Mononuclear cell (primary cell): Measurements from ENCODE around the gene AGBL5. TPM values are rescaled to one million over a fixed set of nuclear protein-coding genes. Genes with fewer than 3 reads are reported as not detected.
A peak's percentile ranks its signal among the peaks of the same experiment; 100 is the strongest.
"Not testable (repeated sequence)": the region's sequence is repeated elsewhere in the genome, so short reads cannot be mapped to it uniquely, and the experiment has no call there.

Source experiments
- H3K27me3 ChIP-seq: 2 replicates; pipeline ENCODE4 v1.6.0; 2011; ENCODE audit warnings: low read length, control low read depth; ENCODE audit not compliant: insufficient read depth
- H3K4me1 ChIP-seq: 2 replicates; pipeline ENCODE4 v1.5.1; 2011; ENCODE audit warnings: mild to moderate bottlenecking, low read length, control low read depth; ENCODE audit not compliant: insufficient read depth
- H3K4me3 ChIP-seq: 2 replicates; pipeline ENCODE4 v1.5.1; 2011; ENCODE audit warnings: mild to moderate bottlenecking, low read length, moderate library complexity
- H3K9me3 ChIP-seq: 2 replicates; pipeline ENCODE4 v1.5.1; 2011; ENCODE audit warnings: low read depth, mild to moderate bottlenecking, control low read depth, low read length
- total RNA-seq: library from RNA; depleted of rRNA; stranded (reverse); fragments of >200 nt; gene quantifications from one replicate; pipeline ENCODE4 v1.2.3, GENCODE V29; 2012

AGBL5 gene
- total RNA-seq, 1 donor, result 8.9 TPM

DNA sequence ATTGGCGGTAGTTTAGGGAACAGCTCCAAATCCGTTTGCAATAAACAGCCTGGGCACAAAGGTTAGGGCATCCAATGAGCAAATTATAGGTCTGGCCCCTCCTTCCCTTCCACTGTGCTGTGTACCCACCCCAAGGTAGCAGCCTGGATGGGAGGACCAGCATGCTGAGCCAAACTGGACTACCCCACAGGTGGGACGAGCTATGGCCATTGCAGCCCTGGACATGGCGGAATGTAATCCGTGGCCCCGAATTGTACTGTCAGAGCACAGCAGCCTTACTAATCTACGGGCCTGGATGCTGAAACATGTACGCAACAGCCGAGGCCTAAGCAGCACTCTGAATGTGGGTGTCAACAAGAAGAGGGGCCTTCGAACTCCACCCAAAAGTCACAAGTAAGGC is 6.7 kb downstream of the AGBL5 start:
- Histone ChIP-seq H3K27me3 (no peaks in the 10 kb centered on the region), H3K4me3 (no peak overlapping the region), H3K4me1 (no peaks in the 10 kb centered on the region), H3K9me3 (no peaks in the 10 kb centered on the region)

- H3K4me1 ChIP-seq, result no peaks in the 10 kb centered on the region
- H3K27me3 ChIP-seq, result no peaks in the 10 kb centered on the region
- no peak overlapping the region for H3K4me3 ChIP-seq
- H3K9me3 ChIP-seq, result no peaks in the 10 kb centered on the region
Measured at GRCh38 chr2:27059141-27059820, 7.8 kb downstream of the AGBL5 start.

- H3K9me3 ChIP-seq, result no peaks in the 10 kb centered on the region
- H3K27me3 ChIP-seq, result no peaks in the 10 kb centered on the region
- H3K4me3 ChIP-seq, result no peak overlapping the region
- no peaks in the 10 kb centered on the region for H3K4me1 ChIP-seq
Measured at GRCh38 chr2:27060323-27060722, 8.9 kb downstream of the AGBL5 start.

- H3K4me1 ChIP-seq, result peaks cover 5% of the 10 kb centered on the region
- no peaks in the 10 kb centered on the region for H3K9me3 ChIP-seq
- no peak overlapping the region for H3K4me3 ChIP-seq
- no peaks in the 10 kb centered on the region for H3K27me3 ChIP-seq
Measured at GRCh38 chr2:27065128-27065527, 13.7 kb downstream of the AGBL5 start.

- Histone ChIP-seq H3K4me1 (peaks cover 21% of the 10 kb centered on the region), H3K27me3 (no peaks in the 10 kb centered on the region), H3K4me3 (no peak overlapping the region), H3K9me3 (no peaks in the 10 kb centered on the region)
Measured at GRCh38 chr2:27067385-27067784, 15.9 kb downstream of the AGBL5 start.

GRCh38 chr2:27069436-27069835 is 18.0 kb downstream of the AGBL5 start:
- Histone ChIP-seq H3K4me3 (no peak overlapping the region), H3K4me1 (peaks cover 34% of the 10 kb centered on the region), H3K9me3 (no peaks in the 10 kb centered on the region), H3K27me3 (no peaks in the 10 kb centered on the region)

DNA sequence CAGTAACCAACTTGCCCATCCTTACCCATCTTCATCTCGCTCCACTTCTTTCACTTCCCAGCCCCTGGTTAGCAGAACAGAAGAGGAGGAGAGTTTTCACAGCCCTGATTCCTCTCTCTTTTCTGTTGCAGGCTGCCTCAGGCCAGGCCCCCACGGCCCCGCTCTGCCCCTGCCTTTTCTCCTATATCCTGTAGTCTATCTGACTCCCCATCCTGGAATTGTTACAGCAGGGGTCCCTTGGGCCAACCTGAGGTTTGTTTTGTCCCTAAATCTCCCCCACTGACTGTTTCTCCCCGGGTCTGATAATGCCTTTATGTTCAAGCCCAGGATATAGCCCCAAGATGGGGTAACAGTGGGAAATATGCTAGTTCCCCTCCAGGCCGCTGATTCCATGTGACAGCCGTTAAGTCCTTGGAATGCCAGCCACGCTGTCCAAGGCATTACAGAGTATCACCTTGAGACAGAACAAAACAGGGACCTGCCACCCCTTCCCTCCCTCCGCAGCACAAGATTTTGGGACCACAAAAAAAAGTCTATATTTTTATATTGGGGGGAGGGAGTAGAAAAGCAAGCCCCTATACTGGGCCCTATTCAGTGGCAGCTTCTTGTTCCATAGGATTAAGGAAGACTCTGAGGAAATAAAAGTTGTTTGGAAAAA is 18.6 kb downstream of the AGBL5 start:
- peaks cover 41% of the 10 kb centered on the region for H3K4me1 ChIP-seq
- H3K27me3 ChIP-seq, result no peaks in the 10 kb centered on the region
- H3K9me3 ChIP-seq, result no peaks in the 10 kb centered on the region
- H3K4me3 ChIP-seq, result no peak overlapping the region

GRCh38 chr2:27070653-27071276 is 19.3 kb downstream of the AGBL5 start:
- H3K4me3 ChIP-seq, result peak overlapping the region; percentile 94

DNA sequence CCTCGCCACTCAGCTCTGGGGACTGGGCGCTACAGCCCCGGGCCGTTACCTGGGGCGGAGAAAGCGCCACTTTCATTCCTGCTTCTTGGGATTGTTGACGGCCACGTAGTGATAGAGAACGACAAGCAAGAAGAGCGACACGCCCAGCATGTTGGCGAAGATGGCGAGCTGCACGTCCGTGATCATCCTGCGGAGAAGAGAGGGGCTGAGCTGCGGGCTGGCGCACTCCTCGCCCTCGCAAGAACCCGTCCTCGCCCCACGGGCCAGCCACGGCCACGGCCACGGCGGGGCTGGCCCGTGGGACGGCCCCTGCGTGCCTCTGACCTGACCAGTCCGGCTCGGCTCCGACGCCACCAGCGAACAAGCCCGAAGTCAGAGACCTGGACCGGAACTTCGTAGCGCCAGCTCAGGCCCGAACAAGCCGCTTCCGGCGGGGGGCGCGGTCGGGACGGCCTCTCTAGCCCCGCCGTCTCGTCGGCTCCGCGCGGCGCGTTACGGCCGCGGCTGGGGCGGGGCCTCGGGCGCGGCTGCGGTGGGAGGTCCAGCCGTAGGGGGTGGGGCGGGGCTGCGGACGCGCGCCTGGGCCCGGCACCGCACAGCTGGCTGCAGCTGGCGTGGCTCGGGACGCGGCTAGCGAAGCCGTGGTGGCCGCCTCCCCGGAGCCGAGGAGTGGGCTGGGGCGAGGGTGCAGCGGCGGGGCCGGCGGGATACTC is 20.0 kb downstream of the AGBL5 start, which contains the start of gene OST4:
TSS of gene OST4 (minus strand) at position 378 of the 713 bp plus-strand sequence.
- H3K4me1 ChIP-seq, result peaks cover 53% of the 10 kb centered on the region
- no peaks in the 10 kb centered on the region for H3K27me3 ChIP-seq
- no peaks in the 10 kb centered on the region for H3K9me3 ChIP-seq
- H3K4me3 ChIP-seq, result peak within 1 kb of the TSS; percentile 94

More at GRCh38 chr2:27070653-27071276, 19.3 kb downstream of the AGBL5 start:
- H3K27me3 ChIP-seq, result no peaks in the 10 kb centered on the region
- H3K4me1 ChIP-seq, result peaks cover 48% of the 10 kb centered on the region
- no peaks in the 10 kb centered on the region for H3K9me3 ChIP-seq

- Histone ChIP-seq H3K4me3 (peak overlapping the region; percentile 94), H3K9me3 (no peaks in the 10 kb centered on the region), H3K4me1 (peaks cover 53% of the 10 kb centered on the region), H3K27me3 (no peaks in the 10 kb centered on the region)
Measured at GRCh38 chr2:27071990-27072830, 20.7 kb downstream of the AGBL5 start.

DNA sequence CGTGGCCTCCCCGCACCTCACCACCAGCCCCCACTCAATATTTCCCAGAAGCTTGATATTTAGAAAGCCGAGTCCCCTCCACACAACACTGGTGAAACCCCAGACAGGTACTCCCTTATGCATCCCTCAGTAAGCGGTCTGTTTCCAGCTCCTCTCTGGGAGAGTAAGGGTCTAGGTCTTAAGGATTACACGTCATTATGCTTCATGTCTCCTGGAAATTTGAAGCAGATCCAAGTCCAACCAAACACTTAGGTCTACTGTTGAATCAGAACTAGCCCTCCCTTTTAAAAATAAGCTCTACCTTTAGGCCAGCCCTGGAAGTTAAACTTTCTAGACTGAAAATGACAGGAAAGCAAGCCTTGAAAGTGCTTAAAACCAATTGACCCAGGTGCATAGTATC is 21.5 kb downstream of the AGBL5 start:
- no peak overlapping the region for H3K4me3 ChIP-seq
- H3K27me3 ChIP-seq, result no peaks in the 10 kb centered on the region
- H3K9me3 ChIP-seq, result no peaks in the 10 kb centered on the region
- peaks cover 53% of the 10 kb centered on the region for H3K4me1 ChIP-seq

GRCh38 chr2:27073782-27074181 is 22.3 kb downstream of the AGBL5 start:
- Histone ChIP-seq H3K9me3 (no peaks in the 10 kb centered on the region), H3K27me3 (no peaks in the 10 kb centered on the region), H3K4me1 (peaks cover 53% of the 10 kb centered on the region), H3K4me3 (no peak overlapping the region)

DNA sequence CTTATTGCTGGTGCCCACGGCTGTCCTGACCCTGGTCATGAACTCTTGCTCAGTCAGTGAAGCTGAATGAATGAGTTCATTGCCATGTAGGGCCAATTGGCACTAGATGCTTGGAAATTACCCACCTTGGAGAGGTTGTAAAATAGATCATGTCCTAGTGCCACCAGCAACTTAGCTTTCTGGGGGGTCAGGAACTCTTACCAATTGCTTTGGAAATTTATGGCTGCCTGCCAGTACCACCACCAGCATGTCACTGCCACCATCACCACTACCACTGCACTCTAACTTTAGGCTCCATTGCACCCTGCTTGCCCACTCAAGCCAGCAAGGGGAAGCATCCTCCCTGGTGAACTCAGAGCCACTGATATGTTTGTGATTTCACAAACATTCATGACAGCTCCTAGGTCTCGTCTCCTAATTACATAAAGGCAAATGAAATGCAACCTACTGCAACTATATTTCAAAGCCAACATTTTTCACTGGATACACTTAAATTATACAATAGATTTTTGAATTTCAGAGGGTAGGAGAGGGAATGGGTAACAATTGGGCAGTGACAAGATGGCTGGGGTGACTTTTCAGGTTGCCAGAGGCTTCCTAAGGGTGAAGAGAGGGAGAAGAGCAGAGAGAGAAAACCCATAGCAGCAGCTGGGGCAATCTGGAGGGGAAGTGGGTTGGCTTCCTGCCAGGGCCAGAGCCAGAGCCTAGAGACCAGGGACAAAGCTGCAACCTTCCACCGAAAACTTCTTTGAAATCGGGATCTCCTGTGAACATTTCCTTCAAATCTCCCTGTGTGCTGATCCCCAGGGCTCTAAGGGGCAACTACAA is 23.5 kb downstream of the AGBL5 start:
- H3K27me3 ChIP-seq, result no peaks in the 10 kb centered on the region
- H3K9me3 ChIP-seq, result no peaks in the 10 kb centered on the region
- H3K4me1 ChIP-seq, result peaks cover 58% of the 10 kb centered on the region
- no peak overlapping the region for H3K4me3 ChIP-seq

DNA sequence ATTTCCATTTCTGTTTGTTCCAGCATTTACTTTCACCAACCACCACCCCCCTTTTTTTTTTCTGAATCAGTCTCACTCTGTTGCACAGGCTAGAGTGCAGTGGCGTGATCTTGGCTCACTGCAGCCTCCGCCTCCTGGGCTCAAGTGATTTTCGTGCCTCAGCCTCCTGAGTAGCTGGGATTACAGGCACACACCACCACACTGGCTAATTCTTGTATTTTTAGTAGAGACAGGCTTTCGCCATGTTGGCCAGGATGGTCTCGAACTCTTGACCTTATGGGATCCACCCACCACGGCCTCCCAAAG is 24.1 kb downstream of the AGBL5 start:
- not testable (repeated sequence) for H3K4me3 ChIP-seq, H3K27me3 ChIP-seq, H3K9me3 ChIP-seq
- peaks cover 52% of the 10 kb centered on the region for H3K4me1 ChIP-seq
